HepG2 (cell line): ENCODE measurements around the gene PSORS1C1. TPM values are rescaled to one million over a fixed set of nuclear protein-coding genes. Genes with fewer than 3 reads are reported as not detected.

Experiments used
- CENPT ChIP-seq: sonication (generic); formaldehyde crosslinking; IDR thresholded peaks from 2 replicates; pipeline ENCODE4 v1.8.0; 2022; ENCODE audit warnings: low read depth, mild to moderate bottlenecking, moderate library complexity, missing genetic modification reagents
- GATAD2A ChIP-seq: IDR thresholded peaks from 2 replicates; pipeline ENCODE4 v1.6.1; 2016
- KMT2B ChIP-seq: IDR thresholded peaks from 2 replicates; pipeline ENCODE4 v1.6.1; 2016; ENCODE audit warnings: missing genetic modification reagents, missing compliant biosample characterization
- SRSF9 ChIP-seq: fragments of 200-400 bp; formaldehyde crosslinking; IDR thresholded peaks from 2 replicates; pipeline ENCODE4 v1.6.1; 2018; ENCODE audit warnings: borderline replicate concordance, mild to moderate bottlenecking, low read depth, low read length; ENCODE audit not compliant: insufficient read depth, poor library complexity, severe bottlenecking
- TGIF2 ChIP-seq: IDR thresholded peaks from 2 replicates; pipeline ENCODE4 v1.6.1; 2016; ENCODE audit warnings: control low read depth, missing compliant biosample characterization
- ZNF367 ChIP-seq: sonication (generic); formaldehyde crosslinking; IDR thresholded peaks from 2 replicates; pipeline ENCODE4 v1.4.0; 2020; ENCODE audit warnings: missing genetic modification reagents, borderline replicate concordance
- polyA plus RNA-seq, 8 experiments: library from polyadenylated mRNA; depleted of rRNA in 3 of 8; stranded (reverse) in 7 of 8; unstranded in 1 of 8; fragments of >200 nt; fragmentation: Illumina TruSeq in 4 of 8; extraction: Trizol in 4 of 8; gene quantifications; 2 replicates each; pipeline versions ENCODE4 v1.2.1 to v1.2.3, GENCODE V29; 2011 to 2016; ENCODE audit warnings: low read depth in 4 of 8, missing spikeins in 1 of 8, mixed read lengths in 1 of 8; ENCODE audit not compliant: insufficient read depth in 1 of 8
- total RNA-seq, 5 experiments: library from RNA; depleted of rRNA; stranded (reverse); fragments of >200 nt; fragmentation: Illumina TruSeq; extraction: Trizol; gene quantifications; 2 replicates each; pipeline ENCODE4 v1.2.3, GENCODE V29; 2016; ENCODE audit warnings: low read depth in 1 of 5
- TF ChIP-seq, protein P1 (sequence below), 2 experiments: sonication (generic) in 1 of 2; formaldehyde crosslinking in 1 of 2; IDR thresholded peaks; 2 replicates each; pipeline versions ENCODE4 v1.4.0 to v1.6.1; 2018 to 2020; ENCODE audit warnings: missing genetic modification reagents in 2 of 2, borderline replicate concordance in 1 of 2, low read depth in 1 of 2, mild to moderate bottlenecking in 1 of 2, missing biosample characterization in 1 of 2
- TF ChIP-seq, protein P2 (sequence below): sonication (generic); formaldehyde crosslinking; IDR thresholded peaks from one replicate; pipeline ENCODE4 v1.5.1; 2020; ENCODE audit warnings: mild to moderate bottlenecking, missing genetic modification reagents; ENCODE audit errors: not compliant biosample characterization
- TF ChIP-seq, protein P3 (sequence below), 2 experiments: sonication (generic) in 1 of 2; formaldehyde crosslinking in 1 of 2; IDR thresholded peaks; 2 replicates each; pipeline versions ENCODE4 v1.4.0 to v1.6.1; 2016 to 2020; ENCODE audit warnings: borderline replicate concordance in 1 of 2, low read depth in 1 of 2, mild to moderate bottlenecking in 1 of 2, missing genetic modification reagents in 1 of 2
- TF ChIP-seq, protein P4 (sequence below): IDR thresholded peaks from 2 replicates; pipeline ENCODE4 v1.6.1; 2016; ENCODE audit warnings: control low read depth

The PSORS1C1 gene
- total and polyA plus RNA-seq, 2 of the 13 experiments (the other 11 are each of a cell fraction or from before 2014, with no cell fraction given) = 0.01 to 0.02 TPM

DNA sequence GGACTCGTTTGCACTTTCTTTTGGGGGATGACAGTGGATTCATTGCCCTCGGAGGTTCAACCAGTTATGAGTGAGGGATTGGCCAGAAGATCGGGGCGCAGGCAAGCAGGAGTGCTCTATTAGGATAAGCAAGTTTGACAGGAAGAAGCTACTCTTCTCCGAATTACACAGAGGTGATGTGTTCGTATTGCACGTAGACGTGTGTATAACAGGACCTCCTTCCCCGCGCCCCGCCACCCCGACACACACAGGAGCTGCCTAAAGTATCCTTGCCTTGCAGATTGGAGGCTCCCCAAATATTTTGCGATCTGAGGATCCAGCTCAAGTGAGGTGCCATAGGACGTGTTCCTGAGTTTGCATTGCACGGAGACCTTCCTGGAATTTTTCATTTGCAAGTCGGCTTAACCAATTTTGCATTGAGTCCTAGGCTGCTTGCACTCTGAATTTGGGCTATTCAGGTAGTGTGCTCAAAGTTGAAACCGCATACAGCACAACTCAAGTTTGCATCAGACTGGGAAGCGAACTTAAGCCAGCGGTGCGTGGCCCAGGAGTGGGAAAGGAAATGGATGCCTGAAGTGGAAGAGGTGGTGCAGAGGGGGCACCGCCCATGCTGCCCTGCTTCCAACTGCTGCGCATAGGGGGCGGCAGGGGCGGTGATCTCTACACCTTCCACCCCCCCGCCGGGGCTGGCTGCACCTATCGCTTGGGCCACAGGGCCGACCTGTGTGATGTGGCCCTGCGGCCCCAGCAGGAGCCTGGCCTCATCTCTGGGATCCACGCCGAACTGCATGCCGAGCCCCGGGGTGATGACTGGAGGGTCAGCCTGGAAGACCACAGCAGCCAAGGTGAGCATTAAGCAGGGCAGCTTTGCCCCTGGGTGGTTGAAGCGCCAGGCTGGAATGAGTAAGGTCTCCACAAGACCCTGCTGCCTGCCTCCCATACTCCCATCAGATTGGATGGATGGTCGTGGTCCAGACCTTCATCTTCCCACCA lies 44.6 kb downstream of the PSORS1C1 start (continued):
- TF ChIP-seq ZNF367 (CRISPR knock-in tag) (0 out of 2 replicates have a peak, but pooled peaks have one; percentile 33), TGIF2 (CRISPR knock-in tag) (no peak), KMT2B (CRISPR knock-in tag) (0 out of 2 replicates have a peak, but pooled peaks have one; percentile 36), CENPT (CRISPR knock-in tag) (peak; percentile 62; the same call in 1 of the 2 replicates), GATAD2A (CRISPR knock-in tag) (no peak), SRSF9 (no peak)
- TF ChIP-seq, protein P1, sequence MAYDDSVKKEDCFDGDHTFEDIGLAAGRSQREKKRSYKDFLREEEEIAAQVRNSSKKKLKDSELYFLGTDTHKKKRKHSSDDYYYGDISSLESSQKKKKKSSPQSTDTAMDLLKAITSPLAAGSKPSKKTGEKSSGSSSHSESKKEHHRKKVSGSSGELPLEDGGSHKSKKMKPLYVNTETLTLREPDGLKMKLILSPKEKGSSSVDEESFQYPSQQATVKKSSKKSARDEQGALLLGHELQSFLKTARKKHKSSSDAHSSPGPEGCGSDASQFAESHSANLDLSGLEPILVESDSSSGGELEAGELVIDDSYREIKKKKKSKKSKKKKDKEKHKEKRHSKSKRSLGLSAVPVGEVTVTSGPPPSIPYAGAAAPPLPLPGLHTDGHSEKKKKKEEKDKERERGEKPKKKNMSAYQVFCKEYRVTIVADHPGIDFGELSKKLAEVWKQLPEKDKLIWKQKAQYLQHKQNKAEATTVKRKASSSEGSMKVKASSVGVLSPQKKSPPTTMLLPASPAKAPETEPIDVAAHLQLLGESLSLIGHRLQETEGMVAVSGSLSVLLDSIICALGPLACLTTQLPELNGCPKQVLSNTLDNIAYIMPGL (CRISPR knock-in tag; IDR thresholded peaks at IDR 0.05; ENCODE audit: borderline replicate concordance in 1 of 2, low read depth in 1 of 2) = no peak; a peak in 1 of 4 replicates
- TF ChIP-seq, protein P2, sequence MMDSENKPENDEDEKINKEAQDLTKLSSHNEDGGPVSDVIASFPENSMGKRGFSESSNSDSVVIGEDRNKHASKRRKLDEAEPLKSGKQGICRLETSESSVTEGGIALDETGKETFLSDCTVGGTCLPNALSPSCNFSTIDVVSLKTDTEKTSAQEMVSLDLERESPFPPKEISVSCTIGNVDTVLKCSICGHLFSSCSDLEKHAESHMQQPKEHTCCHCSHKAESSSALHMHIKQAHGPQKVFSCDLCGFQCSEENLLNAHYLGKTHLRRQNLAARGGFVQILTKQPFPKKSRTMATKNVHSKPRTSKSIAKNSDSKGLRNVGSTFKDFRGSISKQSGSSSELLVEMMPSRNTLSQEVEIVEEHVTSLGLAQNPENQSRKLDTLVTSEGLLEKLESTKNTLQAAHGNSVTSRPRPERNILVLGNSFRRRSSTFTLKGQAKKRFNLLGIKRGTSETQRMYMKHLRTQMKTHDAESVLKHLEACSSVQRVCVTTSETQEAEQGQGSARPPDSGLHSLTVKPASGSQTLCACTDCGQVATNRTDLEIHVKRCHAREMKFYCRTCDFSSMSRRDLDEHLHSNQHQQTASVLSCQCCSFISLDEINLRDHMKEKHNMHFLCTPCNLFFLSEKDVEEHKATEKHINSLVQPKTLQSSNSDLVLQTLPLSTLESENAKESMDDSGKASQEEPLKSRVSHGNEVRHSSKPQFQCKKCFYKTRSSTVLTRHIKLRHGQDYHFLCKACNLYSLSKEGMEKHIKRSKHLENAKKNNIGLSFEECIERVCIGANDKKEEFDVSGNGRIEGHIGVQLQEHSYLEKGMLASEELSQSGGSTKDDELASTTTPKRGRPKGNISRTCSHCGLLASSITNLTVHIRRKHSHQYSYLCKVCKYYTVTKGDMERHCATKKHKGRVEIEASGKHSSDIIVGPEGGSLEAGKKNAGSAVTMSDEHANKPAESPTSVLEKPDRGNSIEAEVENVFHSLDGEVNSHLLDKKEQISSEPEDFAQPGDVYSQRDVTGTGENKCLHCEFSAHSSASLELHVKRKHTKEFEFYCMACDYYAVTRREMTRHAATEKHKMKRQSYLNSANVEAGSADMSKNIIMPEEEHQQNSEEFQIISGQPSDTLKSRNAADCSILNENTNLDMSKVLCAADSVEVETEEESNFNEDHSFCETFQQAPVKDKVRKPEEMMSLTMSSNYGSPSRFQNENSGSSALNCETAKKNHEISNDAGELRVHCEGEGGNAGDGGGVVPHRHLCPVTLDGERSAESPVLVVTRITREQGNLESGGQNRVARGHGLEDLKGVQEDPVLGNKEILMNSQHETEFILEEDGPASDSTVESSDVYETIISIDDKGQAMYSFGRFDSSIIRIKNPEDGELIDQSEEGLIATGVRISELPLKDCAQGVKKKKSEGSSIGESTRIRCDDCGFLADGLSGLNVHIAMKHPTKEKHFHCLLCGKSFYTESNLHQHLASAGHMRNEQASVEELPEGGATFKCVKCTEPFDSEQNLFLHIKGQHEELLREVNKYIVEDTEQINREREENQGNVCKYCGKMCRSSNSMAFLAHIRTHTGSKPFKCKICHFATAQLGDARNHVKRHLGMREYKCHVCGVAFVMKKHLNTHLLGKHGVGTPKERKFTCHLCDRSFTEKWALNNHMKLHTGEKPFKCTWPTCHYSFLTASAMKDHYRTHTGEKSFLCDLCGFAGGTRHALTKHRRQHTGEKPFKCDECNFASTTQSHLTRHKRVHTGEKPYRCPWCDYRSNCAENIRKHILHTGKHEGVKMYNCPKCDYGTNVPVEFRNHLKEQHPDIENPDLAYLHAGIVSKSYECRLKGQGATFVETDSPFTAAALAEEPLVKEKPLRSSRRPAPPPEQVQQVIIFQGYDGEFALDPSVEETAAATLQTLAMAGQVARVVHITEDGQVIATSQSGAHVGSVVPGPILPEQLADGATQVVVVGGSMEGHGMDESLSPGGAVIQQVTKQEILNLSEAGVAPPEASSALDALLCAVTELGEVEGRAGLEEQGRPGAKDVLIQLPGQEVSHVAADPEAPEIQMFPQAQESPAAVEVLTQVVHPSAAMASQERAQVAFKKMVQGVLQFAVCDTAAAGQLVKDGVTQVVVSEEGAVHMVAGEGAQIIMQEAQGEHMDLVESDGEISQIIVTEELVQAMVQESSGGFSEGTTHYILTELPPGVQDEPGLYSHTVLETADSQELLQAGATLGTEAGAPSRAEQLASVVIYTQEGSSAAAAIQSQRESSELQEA (CRISPR knock-in tag) = no peak
- TF ChIP-seq, protein P3, sequence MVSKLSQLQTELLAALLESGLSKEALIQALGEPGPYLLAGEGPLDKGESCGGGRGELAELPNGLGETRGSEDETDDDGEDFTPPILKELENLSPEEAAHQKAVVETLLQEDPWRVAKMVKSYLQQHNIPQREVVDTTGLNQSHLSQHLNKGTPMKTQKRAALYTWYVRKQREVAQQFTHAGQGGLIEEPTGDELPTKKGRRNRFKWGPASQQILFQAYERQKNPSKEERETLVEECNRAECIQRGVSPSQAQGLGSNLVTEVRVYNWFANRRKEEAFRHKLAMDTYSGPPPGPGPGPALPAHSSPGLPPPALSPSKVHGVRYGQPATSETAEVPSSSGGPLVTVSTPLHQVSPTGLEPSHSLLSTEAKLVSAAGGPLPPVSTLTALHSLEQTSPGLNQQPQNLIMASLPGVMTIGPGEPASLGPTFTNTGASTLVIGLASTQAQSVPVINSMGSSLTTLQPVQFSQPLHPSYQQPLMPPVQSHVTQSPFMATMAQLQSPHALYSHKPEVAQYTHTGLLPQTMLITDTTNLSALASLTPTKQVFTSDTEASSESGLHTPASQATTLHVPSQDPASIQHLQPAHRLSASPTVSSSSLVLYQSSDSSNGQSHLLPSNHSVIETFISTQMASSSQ (IDR thresholded peaks at IDR 0.05; ENCODE audit: low read depth) = no peak
- TF ChIP-seq, protein P3 (CRISPR knock-in tag; IDR thresholded peaks at IDR 0.05; ENCODE audit: borderline replicate concordance) = no peak
- TF ChIP-seq, protein P4, sequence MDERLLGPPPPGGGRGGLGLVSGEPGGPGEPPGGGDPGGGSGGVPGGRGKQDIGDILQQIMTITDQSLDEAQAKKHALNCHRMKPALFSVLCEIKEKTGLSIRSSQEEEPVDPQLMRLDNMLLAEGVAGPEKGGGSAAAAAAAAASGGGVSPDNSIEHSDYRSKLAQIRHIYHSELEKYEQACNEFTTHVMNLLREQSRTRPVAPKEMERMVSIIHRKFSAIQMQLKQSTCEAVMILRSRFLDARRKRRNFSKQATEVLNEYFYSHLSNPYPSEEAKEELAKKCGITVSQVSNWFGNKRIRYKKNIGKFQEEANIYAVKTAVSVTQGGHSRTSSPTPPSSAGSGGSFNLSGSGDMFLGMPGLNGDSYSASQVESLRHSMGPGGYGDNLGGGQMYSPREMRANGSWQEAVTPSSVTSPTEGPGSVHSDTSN = no peak
